ENCODE data around the gene OBSL1. TPM values are rescaled to one million over a fixed set of nuclear protein-coding genes. Genes with fewer than 3 reads are reported as not detected.

OBSL1 gene
- total and polyA plus RNA-seq, 3 donors from 2014 or later, result 312 to 507 (median 462) TPM

- intact Hi-C loops (cut with DNase I; ENCODE audit: low total_unique reads), result no loop called here
- Histone ChIP-seq H3K9me3 (no peaks in the 10 kb centered on the region), H3K4me3 (no peak overlapping the region), H3K36me3 (ENCODE audit: low read depth, missing control alignments) (no peaks in the 10 kb centered on the region), H3K27me3 (no peaks in the 10 kb centered on the region), H3K4me1 (peaks cover 9% of the 10 kb centered on the region), H3K27ac (no peak overlapping the region)
- DNase-seq, result no peak
- 89 to 90% methylated on average over 19 to 20 of the region's 20 CpGs for WGBS, 2 donors
- TF ChIP-seq POLR2A (IDR thresholded peaks at IDR 0.05), result no peak
- TF ChIP-seq CTCF (IDR thresholded peaks at IDR 0.05), result no peak
Observed at GRCh38 chr2:219563271-219563928, 7.9 kb downstream of the OBSL1 start.

GRCh38 chr2:219562049-219563020, 9.0 kb downstream of the OBSL1 start:
- no peak overlapping the region for H3K27ac ChIP-seq
- WGBS, 2 donors, result 81 to 82% methylated on average over 6 to 35 of the region's 35 CpGs

GRCh38 chr2:219561179-219562048, 9.9 kb downstream of the OBSL1 start:
- H3K36me3 ChIP-seq (ENCODE audit: low read depth, missing control alignments), result no peaks in the 10 kb centered on the region
- intact Hi-C loops (cut with DNase I; ENCODE audit: low total_unique reads), result no loop called here

More at GRCh38 chr2:219562049-219563020, 9.0 kb downstream of the OBSL1 start:
- H3K9me3 ChIP-seq, result no peaks in the 10 kb centered on the region
- no peak for DNase-seq
- no peaks in the 10 kb centered on the region for H3K36me3 ChIP-seq (ENCODE audit: low read depth, missing control alignments)
- intact Hi-C loops (cut with DNase I; ENCODE audit: low total_unique reads), result no loop called here
- TF ChIP-seq POLR2A (IDR thresholded peaks at IDR 0.05), result no peak
- no peak for TF ChIP-seq CTCF (IDR thresholded peaks at IDR 0.05)
- no peaks in the 10 kb centered on the region for H3K27me3 ChIP-seq
- H3K4me3 ChIP-seq, result no peak overlapping the region
- H3K4me1 ChIP-seq, result peaks cover 9% of the 10 kb centered on the region

GRCh38 chr2:219560893-219561178, 10.5 kb downstream of the OBSL1 start:
- no peak overlapping the region for H3K4me3 ChIP-seq
- no peak overlapping the region for H3K27ac ChIP-seq
- peaks cover 9% of the 10 kb centered on the region for H3K4me1 ChIP-seq
- TF ChIP-seq POLR2A (IDR thresholded peaks at IDR 0.05), result no peak
- no peak for TF ChIP-seq CTCF (IDR thresholded peaks at IDR 0.05)
- no peaks in the 10 kb centered on the region for H3K36me3 ChIP-seq (ENCODE audit: low read depth, missing control alignments)
- H3K9me3 ChIP-seq, result no peaks in the 10 kb centered on the region
- no peak for DNase-seq
- H3K27me3 ChIP-seq, result no peaks in the 10 kb centered on the region
- intact Hi-C loops (cut with DNase I; ENCODE audit: low total_unique reads), result no loop called here
- WGBS, 2 donors, result 67 to 84% methylated on average over 1 to 3 of the region's 3 CpGs

More at GRCh38 chr2:219561179-219562048, 9.9 kb downstream of the OBSL1 start:
- H3K9me3 ChIP-seq, result no peaks in the 10 kb centered on the region
- no peak overlapping the region for H3K4me3 ChIP-seq
- 80 to 84% methylated on average over 13 to 24 of the region's 24 CpGs for WGBS, 2 donors
- DNase-seq, result no peak
- TF ChIP-seq POLR2A (IDR thresholded peaks at IDR 0.05), result no peak
- TF ChIP-seq CTCF (IDR thresholded peaks at IDR 0.05), result no peak
- H3K27me3 ChIP-seq, result no peaks in the 10 kb centered on the region
- H3K4me1 ChIP-seq, result peaks cover 9% of the 10 kb centered on the region
- no peak overlapping the region for H3K27ac ChIP-seq

All from testis (tissue), 3 donors.